HG03442 (cell line): ENCODE data around the gene DDX11.
A peak's percentile ranks its signal among the peaks of the same experiment; 100 is the strongest.
"Not testable (repeated sequence)": the region's sequence is repeated elsewhere in the genome, so short reads cannot be mapped to it uniquely, and the experiment has no call there.

ENCODE experiments used
- ATAC-seq: cut with Tn5 transposase; IDR thresholded peaks from one replicate; pipeline ENCODE4 v1.9.1; 2021; ENCODE audit warnings: mild to moderate bottlenecking, moderate library complexity; ENCODE audit not compliant: unreplicated experiment

Gene DDX11

DNA sequence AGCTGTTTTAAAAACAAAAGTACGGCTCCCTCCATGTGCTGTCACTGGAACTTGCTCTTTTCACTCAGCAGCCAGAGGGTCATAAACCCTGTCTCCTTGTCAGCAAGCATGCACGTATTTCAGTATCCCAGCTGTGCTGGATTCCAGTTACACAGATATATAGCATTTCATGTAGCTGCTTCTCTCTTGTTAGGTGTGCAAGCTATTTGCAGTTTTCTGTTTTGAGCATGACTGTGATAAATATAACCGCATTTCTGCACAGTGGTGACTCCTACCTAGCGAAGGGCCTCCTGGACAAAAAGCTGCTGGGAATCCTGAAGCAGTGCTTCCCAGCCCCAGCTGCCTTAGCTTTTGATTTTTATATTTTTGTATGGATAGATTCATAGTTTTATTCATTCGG lies 24.7 kb downstream of the DDX11 start:
- ATAC-seq: not testable (repeated sequence)

DNA sequence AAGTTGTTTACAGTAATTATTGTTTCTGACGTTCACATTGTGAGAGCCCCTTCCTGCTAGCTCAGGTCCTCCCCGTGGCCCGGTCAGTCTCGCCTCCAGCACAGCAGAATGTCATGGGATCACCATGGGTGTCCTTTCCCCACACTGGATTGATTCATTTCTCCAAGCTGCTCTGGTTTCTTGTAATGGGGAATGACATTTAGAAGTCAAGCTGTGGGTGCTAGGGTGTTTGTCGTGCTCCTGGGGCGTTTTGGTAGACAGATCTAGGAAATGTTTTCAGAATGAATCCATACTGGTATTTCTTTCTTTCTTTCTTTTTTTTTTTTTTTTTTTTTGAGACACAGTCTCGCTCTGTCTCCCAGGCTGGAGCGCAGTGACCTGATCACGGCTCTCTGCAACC lies 25.1 kb downstream of the DDX11 start:
- not testable (repeated sequence) for ATAC-seq

DNA sequence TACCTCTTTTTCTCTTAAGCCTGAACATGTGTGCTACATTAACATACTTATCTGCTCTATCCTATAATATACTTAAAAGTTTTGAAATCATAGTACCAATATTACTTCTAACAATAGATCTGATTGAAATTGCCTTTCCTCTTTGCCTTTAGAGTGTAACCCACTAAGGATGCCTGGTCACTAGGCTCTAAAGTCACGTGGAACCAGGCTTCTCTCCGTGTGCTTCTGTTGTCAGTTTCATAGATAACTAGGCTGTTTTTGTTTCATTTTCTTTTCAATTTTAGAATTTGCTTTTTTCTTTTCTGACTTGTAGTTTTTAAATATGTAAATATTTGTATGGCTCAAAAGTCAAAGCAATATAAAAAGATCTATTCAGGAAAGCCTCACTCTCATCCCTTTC lies 25.8 kb downstream of the DDX11 start:
- ATAC-seq: not testable (repeated sequence)

DNA sequence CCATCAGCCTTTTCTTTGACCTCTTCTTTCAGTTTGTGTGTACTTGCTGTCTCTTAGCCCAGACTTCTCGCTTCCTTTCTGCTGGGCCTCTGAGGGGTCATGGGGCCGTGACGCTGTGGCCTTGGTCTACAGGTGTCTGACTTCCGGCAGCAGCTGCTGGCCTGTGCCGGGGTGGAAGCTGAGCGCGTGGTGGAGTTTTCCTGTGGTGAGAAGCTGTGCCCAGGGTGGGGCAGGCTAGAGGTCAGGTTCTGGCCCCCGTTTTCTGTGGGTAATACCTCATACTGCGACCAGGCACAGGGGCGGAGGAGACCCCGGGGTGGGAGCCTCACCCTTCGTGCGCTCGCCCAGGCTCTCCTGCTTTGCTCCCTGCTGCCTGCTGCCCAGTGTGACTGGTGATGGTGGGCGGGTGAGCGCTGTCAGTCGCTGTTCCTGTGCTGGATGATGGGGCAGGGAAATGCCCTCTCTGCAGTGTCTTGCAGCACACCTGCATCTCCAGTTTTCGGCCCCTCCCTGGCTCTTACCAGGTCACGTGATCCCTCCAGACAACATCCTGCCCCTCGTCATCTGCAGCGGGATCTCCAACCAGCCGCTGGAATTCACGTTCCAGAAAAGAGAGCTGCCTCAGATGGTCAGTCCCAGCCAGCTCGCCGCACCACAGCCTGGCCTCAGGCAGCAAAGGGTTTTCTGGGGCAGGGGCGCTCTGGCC lies 27.0 kb downstream of the DDX11 start:
- ATAC-seq: peak; percentile 68

DNA sequence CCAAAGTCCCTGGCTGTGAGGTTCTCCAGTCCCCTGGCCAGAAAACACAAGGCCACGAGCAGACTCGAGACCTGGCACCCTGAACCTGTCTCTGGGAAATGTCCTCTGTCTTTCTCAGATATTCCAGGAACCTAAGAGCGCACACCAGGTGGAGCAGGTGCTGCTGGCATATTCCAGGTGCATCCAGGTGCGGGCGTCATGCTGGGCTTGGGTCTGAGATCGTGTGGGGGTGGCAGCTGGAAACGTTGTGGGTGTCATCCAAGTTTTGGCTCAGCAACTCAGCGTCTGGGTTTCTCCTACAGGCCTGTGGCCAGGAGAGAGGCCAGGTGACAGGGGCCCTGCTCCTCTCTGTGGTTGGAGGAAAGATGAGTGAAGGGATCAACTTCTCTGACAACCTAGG lies 28.5 kb downstream of the DDX11 start:
- not testable (repeated sequence) for ATAC-seq

DNA sequence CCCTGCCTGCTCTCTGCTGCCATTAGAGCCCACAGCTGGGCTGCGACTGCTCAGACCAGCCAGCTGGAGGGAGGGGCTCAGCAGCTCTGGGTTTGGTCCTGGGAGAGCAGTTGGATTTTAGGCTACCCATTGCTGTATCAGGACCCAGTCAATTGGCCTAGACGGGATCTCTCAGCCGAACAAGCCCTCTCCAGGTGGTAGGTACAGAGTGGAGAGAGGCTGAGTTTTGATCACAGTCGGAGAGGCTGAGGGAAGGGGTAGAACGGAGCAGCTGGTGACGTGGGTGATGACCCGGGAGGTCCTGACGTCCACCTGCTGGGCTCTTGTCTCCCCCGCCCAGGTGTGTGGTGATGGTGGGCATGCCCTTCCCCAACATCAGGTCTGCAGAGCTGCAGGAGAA lies 28.9 kb downstream of the DDX11 start:
- not testable (repeated sequence) for ATAC-seq

DNA sequence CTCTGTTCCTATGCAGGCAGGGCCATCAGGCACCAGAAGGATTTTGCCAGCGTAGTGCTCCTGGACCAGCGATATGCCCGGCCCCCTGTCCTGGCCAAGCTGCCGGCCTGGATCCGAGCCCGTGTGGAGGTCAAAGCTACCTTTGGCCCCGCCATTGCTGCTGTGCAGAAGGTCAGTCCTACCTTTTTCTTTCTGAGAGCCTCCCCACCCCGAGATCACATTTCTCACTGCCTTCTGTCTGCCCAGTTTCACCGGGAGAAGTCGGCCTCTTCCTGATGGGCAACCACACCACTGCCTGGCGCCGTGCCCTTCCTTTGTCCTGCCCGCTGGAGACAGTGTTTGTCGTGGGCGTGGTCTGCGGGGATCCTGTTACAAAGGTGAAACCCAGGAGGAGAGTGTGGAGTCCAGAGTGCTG lies 29.9 kb downstream of the DDX11 start:
- ATAC-seq: not testable (repeated sequence)

DNA sequence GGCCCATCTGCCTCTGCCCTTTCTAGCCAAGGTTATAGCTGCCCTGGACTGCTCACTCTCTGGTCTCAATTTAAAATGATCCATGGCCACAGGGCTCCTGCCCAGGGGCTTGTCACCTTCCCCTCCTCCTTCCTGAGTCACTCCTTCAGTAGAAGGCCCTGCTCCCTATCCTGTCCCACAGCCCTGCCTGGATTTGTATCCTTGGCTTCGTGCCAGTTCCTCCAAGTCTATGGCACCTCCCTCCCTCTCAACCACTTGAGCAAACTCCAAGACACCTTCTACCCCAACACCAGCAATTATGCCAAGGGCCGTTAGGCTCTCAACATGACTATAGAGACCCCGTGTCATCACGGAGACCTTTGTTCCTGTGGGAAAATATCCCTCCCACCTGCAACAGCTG lies 30.6 kb downstream of the DDX11 start:
- not testable (repeated sequence) for ATAC-seq

DNA sequence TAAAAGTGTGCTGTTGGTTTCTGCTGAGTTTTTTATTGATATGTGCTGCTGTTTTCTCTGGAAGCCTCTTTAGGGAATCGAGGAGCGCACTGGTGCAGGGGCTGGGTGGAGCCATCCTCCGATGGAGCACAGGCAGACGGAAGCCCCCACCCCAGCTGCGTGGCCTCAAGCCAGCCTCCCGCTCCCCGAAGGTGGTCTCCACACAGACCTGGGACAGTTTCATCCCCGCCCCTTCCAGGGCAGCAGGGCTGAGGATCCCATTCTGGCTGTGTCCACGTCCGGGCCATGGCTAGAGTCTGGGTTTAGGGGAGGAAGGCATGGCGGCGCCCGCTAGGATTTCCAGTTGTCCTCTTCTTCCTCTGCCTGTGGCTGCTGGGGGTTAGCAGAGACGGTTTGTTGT lies 31.1 kb downstream of the DDX11 start:
- ATAC-seq: not testable (repeated sequence)

DNA sequence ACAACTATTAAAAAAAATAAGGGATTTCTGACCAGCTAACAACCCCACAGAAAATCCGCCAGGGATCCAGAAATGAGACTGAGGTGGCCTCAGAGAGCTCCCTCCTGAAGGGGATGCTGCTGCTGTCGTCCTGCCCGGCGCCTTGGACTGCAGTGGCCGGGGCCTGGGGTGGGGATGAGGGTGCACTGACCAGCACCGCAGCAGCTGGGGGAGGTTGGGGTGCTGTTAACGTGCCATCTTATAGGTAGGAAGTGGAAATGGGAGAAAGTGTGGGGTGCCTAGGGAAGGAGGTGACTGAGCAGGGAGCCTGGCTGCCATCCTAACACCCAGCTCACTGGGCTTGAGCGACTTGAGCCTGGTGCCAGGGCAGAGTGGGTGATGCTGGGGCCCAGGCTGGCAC lies 32.0 kb downstream of the DDX11 start:
- no peak for ATAC-seq

DNA sequence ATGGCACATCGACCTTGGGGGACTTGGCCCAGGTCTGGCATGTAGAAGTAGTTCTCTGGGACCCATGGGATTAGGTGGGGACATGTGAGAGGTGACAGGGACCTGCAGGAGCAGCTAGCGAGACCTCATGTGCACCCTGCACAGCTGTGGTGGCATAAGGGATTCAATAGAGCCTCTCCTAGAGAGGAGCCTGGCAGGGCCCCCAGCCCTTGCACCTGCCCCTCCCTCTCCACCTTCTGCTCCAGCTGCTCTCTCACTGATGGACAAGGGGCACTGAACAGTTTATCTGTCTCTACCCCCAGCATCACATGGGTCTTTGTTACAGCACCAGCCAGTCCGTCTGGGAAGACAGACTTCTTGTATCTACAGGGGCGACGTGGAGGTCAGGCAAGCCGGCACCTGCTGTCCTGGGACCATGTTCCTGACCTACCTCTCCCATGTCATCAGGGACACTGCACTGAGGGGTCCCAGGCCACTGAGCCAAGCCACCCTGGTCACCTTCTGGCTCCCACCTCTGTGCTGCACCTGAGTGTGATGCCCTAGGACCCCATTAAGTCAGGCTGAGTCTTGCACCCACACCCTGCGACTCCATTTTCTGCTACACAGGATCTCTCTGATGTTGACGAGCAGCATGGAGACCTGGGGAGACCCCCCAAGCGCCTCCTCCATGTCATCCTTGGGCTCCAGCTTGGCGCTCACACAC lies 32.6 kb downstream of the DDX11 start:
- no peak for ATAC-seq

DNA sequence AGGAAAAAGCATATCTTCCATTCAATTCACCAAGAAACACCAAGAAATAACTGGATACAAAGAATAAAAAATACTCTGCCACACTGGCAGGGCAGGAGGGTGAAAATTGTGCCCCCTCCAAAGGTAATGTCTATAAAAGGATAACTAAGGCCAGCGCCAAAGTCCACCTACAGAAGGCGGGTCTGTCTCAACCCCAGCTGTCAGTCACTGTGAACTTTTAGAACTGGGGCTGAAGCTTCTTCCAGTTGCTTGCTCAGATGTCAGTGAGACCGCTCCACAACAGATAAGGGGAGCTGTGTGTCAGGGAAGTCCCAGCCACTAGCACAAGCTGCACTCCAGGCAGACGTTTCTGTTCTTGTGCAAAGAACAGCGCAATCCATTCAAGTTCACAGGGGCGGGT lies 36.1 kb downstream of the DDX11 start:
- ATAC-seq: not testable (repeated sequence)

DNA sequence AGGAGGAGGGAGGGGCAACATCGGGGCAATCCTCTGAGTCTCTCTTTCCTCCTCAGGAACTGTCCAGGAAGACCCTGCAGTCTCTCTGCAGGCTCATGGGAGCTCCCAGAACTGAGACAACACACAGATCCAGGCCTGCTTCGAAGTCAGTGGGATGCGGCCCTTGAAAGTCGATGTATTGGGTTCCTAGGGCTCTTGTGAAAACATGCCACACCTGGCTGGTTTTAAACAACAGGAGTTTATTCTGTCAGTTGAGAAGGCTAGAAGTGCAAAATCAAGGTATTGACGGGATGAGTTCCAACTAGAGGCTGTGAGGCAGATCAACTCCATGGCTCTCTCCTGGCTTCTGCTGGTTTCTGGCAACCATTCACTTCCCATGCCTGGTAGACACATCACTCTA lies 36.6 kb downstream of the DDX11 start:
- ATAC-seq: not testable (repeated sequence)

DNA sequence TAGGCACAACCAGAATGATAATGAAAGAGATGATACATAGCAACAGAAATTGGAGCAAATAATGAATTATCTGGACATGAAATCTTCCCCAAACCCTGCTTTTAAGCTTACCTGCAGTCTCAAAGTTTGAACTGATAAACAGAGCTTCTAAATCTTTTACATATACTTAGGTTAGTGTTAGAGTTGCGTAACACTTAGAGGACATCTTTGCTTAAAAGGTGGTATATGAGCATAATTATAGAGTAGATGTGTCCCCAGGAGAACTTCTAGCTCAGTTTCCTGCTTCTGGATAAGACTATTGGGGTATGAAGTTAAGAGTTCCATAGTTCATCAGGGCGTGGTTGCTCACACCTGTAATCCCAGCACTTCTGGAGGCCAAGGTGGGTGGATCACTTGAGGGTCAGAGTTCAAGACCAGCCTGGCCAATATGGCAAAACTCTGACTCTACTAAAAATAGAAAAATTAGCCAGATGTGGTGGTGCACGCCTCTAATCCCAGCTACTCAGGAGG lies 41.5 kb downstream of the DDX11 start:
- ATAC-seq: not testable (repeated sequence)

DNA sequence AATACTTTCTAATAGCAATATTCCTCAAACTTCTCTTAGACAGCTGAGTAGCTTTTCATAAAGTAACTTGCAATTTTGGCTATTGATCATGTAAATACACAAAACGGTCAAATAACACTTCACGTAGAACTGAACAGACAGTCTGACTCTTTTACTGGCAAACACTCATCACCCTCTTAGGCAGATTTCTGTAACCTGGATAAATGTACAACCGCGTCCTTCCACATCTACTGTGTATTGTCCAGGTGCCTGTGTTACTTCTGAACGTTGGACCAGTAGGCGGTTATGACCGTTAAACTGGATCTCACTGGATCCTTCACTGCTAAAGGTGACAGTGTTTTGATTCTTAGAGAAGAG lies 43.2 kb downstream of the DDX11 start:
- ATAC-seq: peak; percentile 14

DNA sequence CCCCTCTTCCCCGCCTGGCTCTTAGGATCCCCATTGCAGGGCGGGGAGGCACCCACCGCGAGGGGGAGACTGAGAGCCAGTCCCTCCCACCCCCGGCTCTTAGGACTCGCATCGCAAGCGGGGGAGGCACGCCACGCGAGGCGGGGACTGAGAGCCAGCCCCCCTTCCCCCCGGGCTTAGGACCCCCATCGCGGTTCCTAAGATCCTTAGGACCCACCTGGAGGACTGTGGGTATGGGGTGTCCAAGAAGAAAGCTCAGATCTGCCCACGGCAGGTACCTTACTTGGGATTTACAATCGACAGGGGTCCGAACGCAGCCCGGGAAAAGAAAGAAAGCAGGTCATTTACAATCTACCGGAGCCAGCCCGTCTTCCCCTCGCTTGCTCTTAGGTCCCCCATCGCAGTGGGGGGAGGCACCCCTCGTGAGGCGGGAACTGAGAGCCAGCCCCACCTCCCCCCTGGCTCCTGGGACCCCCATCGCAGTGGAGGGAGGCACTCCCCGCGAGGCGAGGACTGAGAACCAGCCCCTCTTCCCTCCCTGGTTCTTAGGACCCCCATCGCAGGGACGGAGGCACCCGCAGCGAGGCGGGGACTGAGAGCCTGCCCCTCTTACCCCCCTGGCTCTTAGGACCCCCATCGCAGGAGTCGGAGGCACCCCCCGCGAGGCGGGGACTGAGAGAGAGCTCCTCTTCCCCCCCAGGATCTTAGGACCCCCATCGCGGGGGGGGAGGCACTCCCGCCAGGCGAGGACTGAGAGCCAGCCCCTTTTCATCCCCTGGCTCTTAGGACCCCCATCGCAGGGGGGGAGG lies 43.7 kb downstream of the DDX11 start:
- peak; percentile 82 for ATAC-seq

DNA sequence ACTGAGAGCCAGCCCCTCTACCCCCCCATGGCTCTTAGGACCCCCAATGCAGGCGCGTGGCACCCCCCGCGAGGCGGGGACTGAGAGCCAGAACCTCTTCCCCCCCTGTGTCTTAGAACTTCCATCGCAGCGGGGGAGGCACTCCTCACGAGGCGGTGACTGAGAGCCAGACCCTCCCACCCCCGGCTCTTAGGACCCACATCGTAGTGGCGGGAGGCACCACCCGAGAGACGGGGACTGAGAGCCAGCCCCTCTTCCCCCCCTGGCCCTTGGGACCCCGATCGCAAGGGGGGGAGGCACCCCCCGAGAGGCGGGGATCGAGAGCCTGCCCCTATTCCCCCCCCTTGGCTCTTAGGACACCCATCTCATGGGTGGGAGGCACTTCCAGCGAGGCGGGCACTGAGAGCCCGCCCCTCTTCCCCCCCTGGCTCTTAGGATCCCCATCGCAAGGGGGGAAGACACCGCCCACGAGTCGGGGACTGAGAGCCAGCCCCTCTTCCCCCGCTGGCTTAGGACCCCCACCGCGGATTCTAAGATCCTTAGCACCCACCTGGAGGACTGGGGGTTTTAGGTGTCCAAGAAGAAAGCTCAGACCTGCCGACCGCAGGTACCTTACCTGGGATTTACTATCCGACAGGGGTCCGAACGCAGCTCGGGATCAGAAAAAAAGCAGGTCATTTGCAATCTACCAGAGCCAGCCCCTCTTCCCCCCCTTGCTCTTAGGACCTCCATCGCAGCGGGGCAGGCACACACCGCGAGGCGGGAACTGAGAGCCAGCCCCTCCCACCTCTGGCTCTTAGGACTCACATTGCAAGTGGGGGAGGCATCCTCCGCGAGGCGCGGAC lies 44.9 kb downstream of the DDX11 start:
- no peak for ATAC-seq

DNA sequence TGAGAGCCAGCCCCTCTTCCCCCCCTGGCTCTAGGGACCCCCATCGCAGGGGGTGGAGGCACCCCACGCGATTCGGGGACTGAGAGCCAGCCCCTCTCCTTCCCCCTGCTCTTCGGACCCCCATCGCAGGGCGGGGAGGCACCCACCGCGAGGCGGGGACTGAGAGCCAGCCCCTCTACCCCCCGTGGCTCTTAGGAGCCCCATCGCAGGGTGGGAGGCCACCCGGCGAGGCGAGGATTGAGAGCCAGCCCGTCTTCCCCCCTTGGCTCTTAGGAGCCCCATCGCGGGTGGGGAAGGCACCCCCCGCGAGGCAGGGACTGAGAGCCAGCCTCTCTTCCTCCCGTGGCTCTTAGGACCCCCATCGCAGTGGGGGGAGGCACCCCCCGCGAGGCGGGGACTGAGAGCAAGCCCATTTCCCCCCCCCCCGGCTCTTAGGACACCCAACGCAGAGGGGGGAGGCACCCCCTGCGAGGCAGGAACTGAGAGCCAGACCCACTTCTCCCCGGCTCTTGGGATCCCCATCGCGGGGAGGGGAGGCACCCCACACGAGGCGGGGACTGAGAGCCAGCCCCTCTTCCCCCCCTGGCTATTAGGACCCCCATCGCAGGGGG lies 45.6 kb downstream of the DDX11 start:
- no peak for ATAC-seq

DNA sequence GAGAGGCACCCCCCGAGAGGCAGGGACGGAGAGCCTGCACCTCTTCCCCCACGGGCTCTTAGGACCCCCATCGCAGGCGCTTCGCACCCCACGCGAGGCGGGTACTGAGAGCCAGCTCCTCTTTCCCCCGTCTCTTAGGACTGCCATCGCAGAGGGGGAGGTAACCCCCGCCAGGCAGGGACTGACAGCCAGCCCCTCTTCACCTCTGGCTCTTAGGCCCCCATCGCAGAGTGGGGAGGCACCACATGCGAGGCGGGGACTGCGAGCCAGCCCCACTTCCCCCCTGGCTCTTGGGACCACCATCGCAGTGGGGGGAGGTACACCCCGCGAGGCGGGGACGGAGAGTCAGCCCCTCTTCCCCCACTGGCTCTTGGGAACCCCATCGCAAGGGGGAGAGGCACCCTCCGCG lies 46.1 kb downstream of the DDX11 start:
- ATAC-seq: no peak

DNA sequence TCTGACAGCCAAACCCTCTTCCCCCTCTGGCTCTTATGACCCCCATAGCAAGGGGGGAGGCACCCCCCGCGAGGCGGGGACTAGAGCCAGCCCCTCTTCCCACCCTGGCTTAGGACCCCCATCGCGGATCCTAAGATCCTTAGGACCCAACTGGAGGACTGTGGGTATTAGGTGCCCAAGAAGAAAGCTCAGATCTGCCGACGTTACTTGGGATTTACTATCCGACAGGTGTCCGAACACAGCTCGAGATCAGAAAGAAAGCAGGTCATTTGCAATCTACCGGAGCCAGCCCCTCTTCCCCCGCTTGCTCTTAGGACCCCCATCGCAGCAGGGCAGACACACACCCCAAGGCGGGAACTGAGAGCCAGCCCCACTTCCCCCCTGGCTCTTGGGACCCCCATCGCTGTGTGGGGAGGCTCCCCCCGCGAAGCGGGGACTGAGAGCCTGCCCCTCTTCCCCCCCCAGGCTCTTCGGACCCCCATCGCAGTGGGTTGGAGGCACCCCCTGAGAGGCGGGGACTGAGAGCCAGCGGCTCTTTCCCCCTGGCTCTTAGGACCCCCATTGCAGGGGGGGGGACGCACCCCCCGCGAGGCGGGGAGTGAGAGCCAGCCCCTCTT lies 46.8 kb downstream of the DDX11 start:
- no peak for ATAC-seq
